ENCODE data around the gene MYO1A.

Gene MYO1A

DNA sequence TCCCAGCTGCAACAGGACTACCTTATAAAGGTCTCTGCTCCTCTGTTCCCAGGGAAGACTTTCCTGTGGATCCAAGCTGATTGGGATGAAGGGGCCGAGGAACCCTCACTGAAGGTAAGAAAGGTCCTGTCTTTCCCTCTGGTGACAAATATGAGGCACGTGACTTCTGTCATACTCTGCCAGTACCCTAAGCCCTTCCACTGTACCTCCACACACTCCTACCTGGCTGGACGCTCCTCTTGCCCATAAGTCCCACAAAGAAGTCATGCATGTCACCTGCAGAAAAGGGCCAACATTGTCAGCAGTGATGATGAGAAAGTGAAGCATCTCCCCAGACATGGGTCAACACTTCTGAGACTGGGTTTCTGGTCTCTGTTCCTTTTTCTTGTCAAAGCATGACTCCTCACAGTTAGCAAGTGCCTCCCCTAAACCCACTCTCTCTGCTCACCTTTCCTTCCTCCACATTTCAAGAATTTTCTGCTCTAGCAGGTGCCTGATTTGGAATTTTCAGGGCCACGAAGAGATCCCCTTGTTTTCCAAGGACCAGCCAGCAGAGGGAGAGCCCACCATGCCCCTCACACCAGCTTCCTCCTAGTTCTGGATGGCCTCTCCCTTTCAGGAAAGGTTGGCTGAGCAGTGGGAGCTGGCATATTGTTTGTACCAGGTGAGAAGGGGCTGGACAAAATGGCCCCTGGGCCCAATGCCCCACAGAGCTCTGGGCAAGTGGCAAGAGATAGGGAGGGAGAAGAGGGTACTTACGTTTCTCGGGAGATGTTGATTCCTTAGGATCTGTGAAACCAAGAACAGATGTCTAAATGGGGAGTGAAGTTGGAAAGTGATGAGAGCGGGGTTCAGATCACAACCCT lies 37.1 kb downstream of the MYO1A start:
- no peak for DNase-seq

DNA sequence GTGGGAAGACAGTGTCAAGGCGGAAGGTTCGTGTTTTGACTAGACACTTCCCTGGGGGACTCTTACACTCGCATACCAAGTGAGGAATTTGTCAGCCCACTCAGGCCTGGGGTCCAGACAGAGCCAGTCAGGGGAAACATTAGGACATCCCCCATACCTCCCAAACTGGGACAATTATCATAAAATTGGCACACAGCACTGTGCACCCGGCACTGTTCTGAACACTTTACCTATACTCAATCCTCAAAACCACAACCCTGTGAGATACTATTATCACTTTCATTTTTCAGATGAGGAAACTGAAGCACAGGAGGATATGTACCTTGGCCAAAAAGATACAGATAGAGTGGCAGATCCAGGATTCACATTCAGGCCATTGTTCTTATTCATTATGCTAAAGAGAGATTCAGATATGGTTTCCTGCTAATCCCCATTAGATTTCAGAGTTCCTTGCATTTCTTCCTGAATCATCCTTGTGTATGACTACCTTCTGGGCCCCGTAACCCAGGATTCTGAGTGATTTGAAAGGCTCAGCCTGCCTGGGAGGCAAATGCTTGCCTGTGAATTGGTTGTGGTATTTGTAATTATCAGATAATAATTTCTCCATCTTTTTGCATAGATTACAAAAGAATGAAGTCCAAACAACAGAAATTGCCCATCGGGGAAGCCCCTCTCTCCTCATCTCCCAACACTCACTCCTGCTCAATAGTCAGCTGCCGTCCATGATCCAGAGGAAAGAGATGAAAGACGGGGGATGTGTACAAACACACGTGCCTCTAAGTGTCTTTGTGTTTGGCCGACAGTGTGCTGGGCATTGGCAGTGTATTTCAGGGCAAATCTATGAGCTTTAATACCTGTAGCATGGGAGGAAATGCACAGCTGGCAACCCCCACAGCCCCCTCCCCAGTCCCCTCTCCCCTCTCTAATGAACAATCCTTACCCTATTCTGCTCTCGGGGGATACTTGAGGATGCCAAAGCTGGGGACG lies 38.2 kb downstream of the MYO1A start:
- DNase-seq = peak in 3 of 6 experiments; percentile 12 to 51 (median 16)

DNA sequence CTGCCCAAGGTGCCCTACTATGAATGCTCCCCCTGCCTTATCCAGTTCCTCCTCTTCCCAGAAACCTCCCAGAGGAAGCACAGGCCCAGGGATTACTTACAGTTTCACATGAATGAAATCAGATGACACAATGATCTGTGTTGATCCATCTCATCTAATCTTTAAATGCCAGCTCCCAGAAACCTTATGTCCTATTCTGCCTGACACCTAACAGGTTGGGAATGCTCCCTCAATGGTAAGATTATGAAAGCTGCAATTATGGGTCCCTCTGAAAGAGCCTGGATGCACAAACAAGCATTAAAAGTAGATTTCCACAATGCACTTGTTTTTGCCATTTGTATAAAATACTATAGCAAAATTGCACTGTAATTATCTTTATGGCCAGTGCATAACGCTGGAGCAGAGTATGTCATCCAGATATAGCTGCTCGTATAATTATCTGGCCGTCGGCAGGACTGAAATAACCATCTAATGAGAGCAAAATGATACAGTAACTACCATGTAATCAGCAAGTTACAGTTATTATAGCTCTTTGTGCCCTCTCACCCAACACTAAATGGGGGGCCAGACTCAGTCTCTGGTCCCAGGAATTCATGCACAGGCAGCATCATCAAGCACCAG lies 39.2 kb downstream of the MYO1A start:
- no peak for DNase-seq

DNA sequence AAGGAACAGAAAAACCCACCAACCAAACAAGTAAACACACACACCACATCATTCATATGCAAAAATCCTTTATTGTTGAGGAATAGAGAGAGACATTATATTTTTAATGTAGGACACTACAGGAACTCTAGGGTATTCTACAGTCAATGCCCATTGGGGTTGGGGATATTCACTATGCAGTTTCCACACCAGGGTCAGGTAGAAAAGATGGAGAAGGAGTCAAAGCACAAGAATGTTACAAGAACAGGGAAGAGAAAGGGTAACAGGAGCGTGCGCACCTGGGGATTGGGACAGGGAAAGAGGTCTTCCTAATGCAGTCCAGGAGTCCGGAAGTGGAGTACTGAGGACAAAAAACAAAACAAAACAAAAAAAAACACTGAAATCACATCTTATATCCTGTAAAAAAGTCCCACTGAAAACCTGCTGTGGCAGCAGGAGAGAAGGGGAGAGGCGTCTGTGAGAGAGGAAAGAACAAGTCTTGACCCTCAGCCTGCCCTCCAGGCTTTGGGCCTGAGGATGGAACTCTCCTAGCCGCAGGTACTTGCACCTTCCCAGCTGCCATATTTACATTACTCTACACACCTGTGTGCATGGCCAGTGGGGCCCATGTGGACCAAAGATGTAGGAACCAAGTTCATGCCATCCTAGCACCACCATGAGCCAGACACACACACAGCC lies 39.8 kb downstream of the MYO1A start:
- no peak for DNase-seq

DNA sequence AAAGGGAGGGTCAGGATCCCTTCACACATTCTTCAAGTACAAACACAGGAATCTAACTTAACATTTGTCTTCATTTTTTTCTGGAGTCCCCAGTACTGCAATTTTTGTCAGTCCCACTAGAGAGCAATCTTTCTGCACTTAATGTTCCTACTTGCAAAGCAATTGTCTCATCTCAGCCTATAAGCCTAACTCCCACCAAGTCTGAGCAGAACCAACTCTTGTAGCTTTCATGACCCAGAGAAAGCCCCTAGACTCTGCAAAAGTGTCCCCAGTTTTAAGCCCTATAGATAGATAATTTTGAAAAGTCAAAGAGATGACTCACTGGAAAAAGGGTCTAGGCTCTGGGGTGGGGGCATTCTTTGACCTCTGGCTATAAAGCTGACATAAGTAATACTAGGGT lies 41.8 kb downstream of the MYO1A start:
- peak in 3 of 6 experiments; percentile 54 to 76 (median 73) for DNase-seq

DNA sequence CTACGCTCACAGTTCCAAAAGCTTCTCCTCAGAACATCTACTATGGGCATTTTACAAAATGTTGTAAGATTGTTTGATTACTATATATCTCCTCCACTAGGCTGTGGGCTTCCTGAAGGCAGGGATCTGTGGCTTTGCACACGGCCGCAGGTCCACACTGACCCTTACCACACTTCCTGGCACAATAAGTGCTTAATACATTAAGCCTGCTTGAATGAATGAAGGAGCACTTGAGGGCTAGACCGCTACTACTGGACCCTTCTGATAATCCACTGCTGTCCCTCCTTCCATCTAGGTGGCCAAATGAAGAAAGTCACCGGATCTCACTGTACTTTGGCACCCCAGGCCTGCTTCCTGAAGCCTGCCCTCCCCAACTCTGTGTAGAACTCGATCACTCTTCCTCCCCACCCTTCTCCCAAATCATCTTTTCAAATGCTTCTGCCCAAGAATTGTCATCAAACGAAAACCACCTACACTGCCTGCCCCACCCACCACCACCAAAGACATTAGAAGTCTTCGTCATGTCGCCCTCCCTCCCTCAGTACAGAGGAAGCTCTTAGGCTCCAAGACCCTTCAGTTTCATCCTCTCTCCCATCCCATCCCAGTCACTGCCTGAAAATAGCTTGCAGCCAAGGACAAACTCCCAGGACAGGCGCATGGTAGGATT lies 43.0 kb downstream of the MYO1A start:
- peak in 5 of 6 experiments; percentile 11 to 39 (median 19) for DNase-seq

DNA sequence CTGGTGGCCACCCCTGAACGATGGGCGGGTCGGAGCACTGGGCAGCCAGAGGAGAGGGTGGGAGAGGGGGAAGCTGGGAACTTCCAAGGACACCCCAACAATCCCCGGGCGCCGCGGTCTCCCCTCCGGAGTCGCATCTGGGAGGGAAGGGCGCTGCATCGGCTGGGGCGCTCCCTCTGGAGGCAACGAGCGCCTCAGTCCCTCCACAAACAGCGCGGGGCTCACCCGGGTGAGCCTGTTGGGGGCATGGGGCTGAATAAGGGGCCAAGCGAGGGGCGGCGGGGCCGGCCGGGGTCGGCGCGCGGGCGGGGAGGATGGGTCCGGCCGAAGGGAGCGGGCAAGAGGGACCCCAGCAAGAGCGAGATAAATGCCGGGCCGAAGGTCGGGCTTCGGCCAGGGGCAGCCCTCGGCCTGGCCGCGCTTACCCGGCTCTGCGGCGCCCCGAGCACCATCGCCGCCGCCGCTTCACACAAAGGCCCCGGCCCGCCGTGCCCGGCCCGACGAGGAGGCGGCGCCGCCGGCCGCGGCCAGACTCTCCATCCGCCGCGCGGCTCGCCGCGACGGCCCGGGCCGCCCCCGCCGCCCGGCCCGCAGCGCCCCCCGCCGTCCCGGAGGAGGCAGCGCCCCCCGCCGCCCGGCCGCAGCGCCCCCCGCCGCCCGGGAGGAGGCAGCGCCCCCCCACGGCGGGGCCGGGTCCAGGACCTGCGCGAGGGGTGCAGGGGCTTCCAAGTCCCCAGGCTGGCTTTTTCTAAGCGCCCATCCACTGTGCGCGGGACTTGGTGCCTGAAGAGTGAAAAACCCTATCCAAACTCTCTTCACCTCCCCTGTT lies 43.7 kb downstream of the MYO1A start, which contains the start of gene ZBTB39:
Gene ZBTB39, minus strand, starts transcription at position 567 of the 829 bp plus-strand sequence. CDS start 1,629 bp downstream, outside the sequence.
- DNase-seq = peak; percentile 37 to 67 (median 59)

DNA sequence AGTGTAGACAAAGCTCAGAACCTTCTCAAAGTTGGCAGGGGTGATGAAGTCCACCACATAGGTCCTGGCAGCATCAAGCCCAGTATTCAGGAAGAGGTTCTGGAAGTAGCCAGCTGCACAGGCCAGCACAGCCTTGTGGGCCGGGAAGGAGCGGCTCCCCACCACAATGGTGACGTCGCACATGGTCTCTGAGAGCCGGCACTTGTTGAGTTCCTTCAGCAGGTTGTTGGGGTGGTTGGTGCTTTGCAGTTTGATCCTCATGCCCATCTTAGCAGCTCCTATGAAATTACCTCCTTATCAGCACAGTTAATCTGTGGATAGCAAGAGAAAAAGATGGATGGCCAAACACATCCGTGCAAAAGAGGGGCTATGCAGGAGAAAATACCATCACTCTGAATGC lies 45.3 kb downstream of the MYO1A start:
- no peak for DNase-seq

DNA sequence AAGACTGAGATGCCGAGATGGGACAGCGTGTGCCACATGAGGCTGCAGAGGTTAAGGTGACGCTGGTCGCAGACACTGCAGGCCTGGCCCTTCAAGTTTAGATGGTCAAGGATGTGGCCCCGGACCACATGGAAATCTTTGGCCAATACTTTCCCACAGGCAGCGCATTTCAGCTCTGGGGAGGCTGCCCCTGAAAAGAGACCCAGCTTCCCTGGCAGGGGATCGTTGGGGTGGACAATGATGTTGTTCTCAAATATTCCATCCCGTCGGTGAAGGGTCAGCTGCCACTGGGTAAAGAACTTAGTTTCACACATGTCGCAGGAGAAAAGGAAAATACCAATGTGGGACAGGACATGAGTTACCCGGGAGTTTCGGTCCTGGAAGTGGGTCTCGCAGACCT lies 46.5 kb downstream of the MYO1A start:
- DNase-seq = no peak

DNA sequence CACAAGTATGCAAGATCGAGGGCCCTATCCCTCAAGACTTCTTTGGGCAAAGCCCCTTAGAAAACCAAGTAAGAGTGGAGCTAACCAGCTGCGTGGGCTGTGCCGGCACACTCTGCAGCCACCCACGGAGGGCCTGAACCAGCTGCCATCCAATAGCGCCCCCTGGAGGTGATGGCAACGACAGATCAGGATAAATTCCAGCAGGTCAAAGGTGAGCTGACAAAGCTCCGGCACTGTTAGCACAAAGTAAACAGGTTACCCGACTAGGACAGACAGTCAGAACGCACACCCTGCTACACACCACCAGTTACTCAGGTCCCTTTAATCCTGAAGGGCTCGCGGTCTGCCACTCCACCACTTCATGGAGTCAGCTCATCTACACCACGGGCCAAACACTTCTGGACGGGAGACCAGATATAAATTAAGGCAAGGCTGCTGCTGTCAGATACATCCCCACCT lies 48.5 kb downstream of the MYO1A start:
- peak; percentile 26 to 80 (median 68) for DNase-seq

DNA sequence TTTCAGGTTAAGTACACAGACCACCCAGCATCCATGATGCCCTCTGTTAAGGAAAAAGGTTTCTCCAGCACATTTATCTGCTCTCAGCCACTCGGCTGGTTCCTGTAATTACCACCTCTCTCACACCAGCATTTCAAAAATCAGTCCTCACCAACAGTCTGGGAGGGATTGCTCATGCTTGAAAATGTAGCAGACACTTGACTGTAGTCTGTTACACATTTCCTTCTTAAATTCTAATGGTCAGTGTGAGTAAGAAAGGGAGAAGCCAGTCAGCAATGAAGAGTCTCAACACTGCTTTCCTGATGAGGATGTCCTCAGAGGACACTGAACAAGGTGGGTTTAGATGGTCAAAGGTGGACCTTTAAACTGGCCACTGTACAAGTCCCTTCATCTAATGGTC lies 49.5 kb downstream of the MYO1A start:
- no peak for DNase-seq

DNA sequence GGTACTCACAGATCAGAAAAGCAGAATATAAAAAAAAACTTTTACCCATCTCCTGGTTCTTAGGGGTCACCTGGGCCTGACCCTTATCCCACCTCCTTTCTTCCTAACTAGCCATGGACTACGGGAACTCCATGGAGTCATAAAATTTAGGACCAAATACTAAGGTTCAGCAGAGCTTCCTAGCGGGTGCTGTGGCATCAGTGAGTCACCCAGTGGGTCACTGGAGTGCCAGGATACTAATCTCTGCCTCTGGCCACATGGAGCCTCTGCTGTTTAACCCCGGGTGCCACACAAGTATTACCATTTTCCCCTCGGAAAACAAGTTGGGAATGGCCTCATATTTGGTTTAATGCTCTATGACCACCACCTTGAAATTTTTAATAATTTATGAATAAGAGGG lies 50.5 kb downstream of the MYO1A start:
- DNase-seq = no peak

DNA sequence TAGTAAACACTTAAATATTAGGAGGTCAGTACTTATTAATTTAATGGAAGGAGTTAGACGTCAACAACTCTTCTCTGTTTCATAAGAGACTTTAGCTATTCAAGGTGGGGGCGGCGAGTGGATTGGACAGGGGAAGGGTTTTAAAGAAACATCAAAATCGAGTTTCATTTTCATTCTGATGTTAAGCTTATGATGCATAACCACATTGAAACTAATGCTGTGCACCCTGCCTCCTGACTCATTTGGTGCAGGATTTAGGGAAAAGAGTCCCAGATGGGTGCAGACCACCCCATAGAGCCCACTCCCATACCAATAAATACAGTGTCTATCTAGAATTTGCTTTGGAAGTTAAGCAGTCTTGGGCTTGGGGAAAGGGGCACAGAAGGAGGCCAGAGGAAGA lies 50.9 kb downstream of the MYO1A start:
- no peak for DNase-seq

DNA sequence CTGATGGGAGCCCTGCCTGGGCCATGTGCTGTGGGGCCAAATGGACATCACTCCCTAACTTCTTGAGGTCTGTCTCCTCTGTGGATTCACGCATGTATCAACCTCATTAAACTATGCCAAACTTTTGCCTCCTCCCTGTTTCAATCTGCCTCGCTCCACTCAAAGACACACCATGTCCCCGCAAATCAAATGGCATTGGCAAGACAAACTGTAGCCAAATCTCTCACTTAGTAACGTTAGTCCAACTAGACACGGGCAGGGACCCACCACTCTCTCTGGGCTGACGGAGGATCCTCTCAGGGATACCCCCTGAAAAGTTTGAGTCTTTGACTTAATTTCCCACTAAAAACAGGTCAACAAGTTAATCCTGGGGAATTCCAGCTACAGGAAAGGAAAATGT lies 51.6 kb downstream of the MYO1A start:
- no peak for DNase-seq

DNA sequence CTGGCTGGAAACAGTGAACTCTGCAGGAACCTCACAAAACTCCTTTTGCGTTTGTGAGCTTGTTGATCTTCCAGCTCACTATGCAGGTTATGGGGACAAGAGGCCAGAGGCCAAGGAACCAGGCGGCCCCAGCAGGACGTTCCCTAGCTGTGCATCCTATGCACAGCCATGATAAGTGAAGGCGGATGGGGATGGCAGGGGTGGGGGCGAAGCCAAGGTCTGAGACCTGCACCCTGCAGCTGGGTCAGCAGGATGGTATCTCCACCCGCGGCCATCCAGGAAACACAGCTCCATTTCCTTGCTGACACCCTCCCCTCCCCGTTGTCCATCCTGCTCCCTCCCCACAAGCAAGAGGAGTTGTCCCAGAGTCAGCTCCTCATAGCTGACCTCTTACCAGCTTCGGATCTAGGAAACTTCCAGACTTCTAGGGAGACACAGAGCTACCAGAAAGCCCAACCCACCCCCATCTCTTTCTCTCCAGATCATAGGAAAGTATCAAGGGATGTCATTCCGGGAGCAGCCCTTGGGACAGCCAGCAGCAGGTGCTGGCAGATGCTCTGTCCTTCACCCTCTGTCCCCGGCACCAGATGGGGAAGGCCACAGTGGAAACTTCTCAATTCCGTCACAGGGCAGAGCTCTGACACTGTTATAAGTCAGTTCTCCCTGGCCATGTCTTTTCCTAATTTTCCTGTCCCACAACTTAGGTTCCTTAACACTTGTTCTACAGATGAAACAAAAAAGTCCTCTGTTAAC lies 53.0 kb downstream of the MYO1A start:
- DNase-seq = no peak

DNA sequence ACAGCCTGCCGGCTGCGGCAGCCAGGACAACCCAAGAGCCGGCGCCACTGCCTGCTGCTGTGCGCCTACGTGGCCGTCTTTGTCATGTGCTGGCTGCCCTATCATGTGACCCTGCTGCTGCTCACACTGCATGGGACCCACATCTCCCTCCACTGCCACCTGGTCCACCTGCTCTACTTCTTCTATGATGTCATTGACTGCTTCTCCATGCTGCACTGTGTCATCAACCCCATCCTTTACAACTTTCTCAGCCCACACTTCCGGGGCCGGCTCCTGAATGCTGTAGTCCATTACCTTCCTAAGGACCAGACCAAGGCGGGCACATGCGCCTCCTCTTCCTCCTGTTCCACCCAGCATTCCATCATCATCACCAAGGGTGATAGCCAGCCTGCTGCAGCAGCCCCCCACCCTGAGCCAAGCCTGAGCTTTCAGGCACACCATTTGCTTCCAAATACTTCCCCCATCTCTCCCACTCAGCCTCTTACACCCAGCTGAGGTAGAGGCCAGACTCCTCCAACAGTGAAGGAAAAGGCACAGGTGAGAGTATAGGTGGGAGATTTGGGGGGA lies 53.9 kb downstream of the MYO1A start:
- DNase-seq = no peak

DNA sequence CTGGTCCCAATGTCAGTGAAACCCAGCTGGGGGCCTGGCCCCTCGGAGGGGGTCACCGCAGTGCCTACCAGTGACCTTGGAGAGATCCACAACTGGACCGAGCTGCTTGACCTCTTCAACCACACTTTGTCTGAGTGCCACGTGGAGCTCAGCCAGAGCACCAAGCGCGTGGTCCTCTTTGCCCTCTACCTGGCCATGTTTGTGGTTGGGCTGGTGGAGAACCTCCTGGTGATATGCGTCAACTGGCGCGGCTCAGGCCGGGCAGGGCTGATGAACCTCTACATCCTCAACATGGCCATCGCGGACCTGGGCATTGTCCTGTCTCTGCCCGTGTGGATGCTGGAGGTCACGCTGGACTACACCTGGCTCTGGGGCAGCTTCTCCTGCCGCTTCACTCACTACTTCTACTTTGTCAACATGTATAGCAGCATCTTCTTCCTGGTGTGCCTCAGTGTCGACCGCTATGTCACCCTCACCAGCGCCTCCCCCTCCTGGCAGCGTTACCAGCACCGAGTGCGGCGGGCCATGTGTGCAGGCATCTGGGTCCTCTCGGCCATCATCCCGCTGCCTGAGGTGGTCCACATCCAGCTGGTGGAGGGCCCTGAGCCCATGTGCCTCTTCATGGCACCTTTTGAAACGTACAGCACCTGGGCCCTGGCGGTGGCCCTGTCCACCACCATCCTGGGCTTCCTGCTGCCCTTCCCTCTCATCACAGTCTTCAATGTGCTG lies 54.6 kb downstream of the MYO1A start:
- no peak for DNase-seq

DNA sequence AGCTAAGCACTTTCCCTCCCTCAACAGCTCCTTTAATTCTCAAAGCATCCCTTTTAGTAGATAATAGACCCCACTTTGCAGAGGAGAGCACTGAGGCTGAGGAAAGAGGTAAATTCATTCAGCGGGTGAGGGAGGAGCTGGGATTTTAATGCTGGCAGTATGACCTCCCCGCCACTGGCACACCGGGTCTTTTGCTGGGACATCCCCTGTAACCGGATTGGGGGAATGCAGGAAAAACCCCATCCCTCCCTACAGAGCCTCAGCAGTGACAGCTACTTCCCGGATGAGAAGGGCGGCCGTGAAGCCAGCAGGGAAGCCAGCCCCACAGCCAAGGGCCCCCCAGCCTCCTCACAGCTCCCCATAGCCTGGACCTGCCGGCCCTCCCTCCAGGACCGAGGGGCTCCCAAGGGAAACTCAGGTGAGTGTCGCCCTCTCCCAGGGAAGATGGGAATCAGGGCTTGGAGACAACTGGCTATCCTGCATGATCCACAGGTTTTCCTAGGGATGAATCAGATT lies 55.6 kb downstream of the MYO1A start:
- DNase-seq = no peak

DNA sequence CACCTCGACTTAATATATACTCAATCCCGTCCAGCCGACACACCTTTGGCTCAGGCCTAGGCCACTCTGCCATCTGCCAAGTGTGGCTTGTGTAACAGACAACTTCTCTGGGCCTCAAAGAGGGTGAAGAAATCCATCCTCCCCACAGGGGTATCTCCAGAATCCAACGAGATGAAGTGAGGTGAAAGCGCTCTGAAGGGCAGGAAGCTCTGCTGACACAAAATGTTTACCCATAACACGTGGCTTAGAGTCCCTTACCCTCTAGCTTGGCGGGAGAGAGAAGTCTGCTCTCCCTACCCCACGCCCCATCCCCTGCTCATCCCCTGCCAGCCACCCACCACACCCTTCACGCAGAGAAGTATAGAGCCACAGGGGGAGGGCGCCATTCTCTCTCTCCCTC lies 56.6 kb downstream of the MYO1A start:
- DNase-seq = no peak

Measured in stimulated activated naive CD4-positive, alpha-beta T cell (primary cell).